Transverse colon (tissue), 4 donors: Measurements from ENCODE around the gene CRTC1. TPM values are rescaled to one million over a fixed set of nuclear protein-coding genes. Genes with fewer than 3 reads are reported as not detected.

Source experiments
- DNase-seq: peaks from one replicate; pipeline ENCODE4 v3.0.0-alpha.2; 2019
- H3K27ac ChIP-seq, 4 donors: fragments of 200-600 bp; sonication (generic); 2 replicates each; pipeline ENCODE4 v1.5.1; 2016 to 2018; ENCODE audit warnings: inconsistent platforms in 4 of 4
- H3K27me3 ChIP-seq: fragments of 200-600 bp; sonication (generic); 2 replicates; pipeline ENCODE4 v1.5.1; 2017; ENCODE audit warnings: inconsistent platforms
- H3K36me3 ChIP-seq, 4 donors: fragments of 200-600 bp; sonication (generic); 2 replicates each; pipeline ENCODE4 v1.5.1; 2017 to 2019; ENCODE audit warnings: inconsistent platforms in 4 of 4
- H3K4me1 ChIP-seq, 4 donors: fragments of 200-600 bp; sonication (generic); 2 replicates each; pipeline ENCODE4 v1.5.1; 2017 to 2020; ENCODE audit warnings: inconsistent platforms in 4 of 4
- H3K4me3 ChIP-seq, 4 donors: fragments of 200-600 bp; sonication (generic); 1 replicate in 1 of 4; 2 replicates in 3 of 4; pipeline versions ENCODE4 v1.5.1 to v1.6.1; 2017 to 2019; ENCODE audit warnings: inconsistent platforms in 4 of 4
- H3K9me3 ChIP-seq, 2 donors: fragments of 200-600 bp; sonication (generic); 2 replicates each; pipeline ENCODE4 v1.5.1; 2017 to 2019; ENCODE audit warnings: inconsistent platforms in 2 of 2
- EP300 ChIP-seq: sonication (generic); formaldehyde crosslinking; IDR thresholded peaks from one replicate; pipeline ENCODE4 v1.6.1; 2017; ENCODE audit warnings: antibody characterized with exemption, low read depth
- POLR2A ChIP-seq: fragments of 450-650 bp; IDR thresholded peaks from one replicate; pipeline ENCODE4 v1.6.1; 2016; ENCODE audit warnings: antibody characterized with exemption, mild to moderate bottlenecking, moderate library complexity
- POLR2AphosphoS5 ChIP-seq, 3 donors: sonication (generic); formaldehyde crosslinking; IDR thresholded peaks; one replicate each; pipeline ENCODE4 v1.6.1; 2016; ENCODE audit warnings: antibody characterized with exemption in 3 of 3
- WGBS, 2 donors: methylation state at CpG; one replicate each; pipeline ENCODE4 v1.1.5; 2018; ENCODE audit warnings: low coverage in 1 of 2; 5-methylcytosine and 5-hydroxymethylcytosine counted together
- in situ Hi-C, 4 donors: fragments of 200-750 bp; cut with MboI; loops; one replicate each; pipeline versions ENCODE4 v1.15.0 to v1.15.1; 2017; ENCODE audit warnings: low sequenced_read_pairs in 3 of 4, low pct_ligation_motif_present in 1 of 4, low pct_unique_long_range_greater_than_20kb in 1 of 4
- intact Hi-C: fragments of 100-400 bp; cut with DNase I; formaldehyde crosslinking; loops from one replicate; pipeline ENCODE4 v1.15.1; 2023; ENCODE audit warnings: low total_unique reads
- total RNA-seq, 4 donors: library from RNA; depleted of rRNA; stranded (reverse); fragments of >200 nt; gene quantifications; one replicate each; pipeline ENCODE4 v1.1.0, GENCODE V29; 2016
- TF ChIP-seq, protein P1 (sequence below), 5 experiments: fragments of 200-600 bp in 3 of 5; fragments of 450-650 bp in 2 of 5; sonication (generic) in 3 of 5; IDR thresholded peaks; 1 replicate in 2 of 5; 2 replicates in 3 of 5; pipeline ENCODE4 v1.5.1; 2016 to 2017; ENCODE audit warnings: antibody characterized with exemption in 5 of 5, inconsistent platforms in 3 of 5, mild to moderate bottlenecking in 2 of 5, moderate library complexity in 1 of 5

The CRTC1 gene
- total RNA-seq, 4 donors from 2014 or later: 6.2 to 17.6 (median 7.7) TPM

- 73% methylated on average over 20 of the region's 24 CpGs; no CpG with 5 or more reads in 1 of the 2 donors for WGBS, 2 donors
- intact Hi-C loops (no loop called here), in situ Hi-C loops (no loop called here)
- no peak overlapping the region for H3K27ac ChIP-seq
- no peaks in the 10 kb centered on the region for H3K4me1 ChIP-seq
- no peaks in the 10 kb centered on the region for H3K9me3 ChIP-seq
- no peaks in the 10 kb centered on the region for H3K36me3 ChIP-seq
- H3K27me3 ChIP-seq: no peaks in the 10 kb centered on the region
- H3K4me3 ChIP-seq: no peak overlapping the region
- DNase-seq: peak; percentile 21
- TF ChIP-seq EP300 (no peak), POLR2AphosphoS5 (IDR thresholded peaks at IDR 0.05) (no peak), POLR2A (no peak)
- TF ChIP-seq, protein P1, sequence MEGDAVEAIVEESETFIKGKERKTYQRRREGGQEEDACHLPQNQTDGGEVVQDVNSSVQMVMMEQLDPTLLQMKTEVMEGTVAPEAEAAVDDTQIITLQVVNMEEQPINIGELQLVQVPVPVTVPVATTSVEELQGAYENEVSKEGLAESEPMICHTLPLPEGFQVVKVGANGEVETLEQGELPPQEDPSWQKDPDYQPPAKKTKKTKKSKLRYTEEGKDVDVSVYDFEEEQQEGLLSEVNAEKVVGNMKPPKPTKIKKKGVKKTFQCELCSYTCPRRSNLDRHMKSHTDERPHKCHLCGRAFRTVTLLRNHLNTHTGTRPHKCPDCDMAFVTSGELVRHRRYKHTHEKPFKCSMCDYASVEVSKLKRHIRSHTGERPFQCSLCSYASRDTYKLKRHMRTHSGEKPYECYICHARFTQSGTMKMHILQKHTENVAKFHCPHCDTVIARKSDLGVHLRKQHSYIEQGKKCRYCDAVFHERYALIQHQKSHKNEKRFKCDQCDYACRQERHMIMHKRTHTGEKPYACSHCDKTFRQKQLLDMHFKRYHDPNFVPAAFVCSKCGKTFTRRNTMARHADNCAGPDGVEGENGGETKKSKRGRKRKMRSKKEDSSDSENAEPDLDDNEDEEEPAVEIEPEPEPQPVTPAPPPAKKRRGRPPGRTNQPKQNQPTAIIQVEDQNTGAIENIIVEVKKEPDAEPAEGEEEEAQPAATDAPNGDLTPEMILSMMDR (IDR thresholded peaks at IDR 0.05): no peak
Measured at GRCh38 chr19:18768997-18769891, 85.8 kb downstream of the CRTC1 start.

DNA sequence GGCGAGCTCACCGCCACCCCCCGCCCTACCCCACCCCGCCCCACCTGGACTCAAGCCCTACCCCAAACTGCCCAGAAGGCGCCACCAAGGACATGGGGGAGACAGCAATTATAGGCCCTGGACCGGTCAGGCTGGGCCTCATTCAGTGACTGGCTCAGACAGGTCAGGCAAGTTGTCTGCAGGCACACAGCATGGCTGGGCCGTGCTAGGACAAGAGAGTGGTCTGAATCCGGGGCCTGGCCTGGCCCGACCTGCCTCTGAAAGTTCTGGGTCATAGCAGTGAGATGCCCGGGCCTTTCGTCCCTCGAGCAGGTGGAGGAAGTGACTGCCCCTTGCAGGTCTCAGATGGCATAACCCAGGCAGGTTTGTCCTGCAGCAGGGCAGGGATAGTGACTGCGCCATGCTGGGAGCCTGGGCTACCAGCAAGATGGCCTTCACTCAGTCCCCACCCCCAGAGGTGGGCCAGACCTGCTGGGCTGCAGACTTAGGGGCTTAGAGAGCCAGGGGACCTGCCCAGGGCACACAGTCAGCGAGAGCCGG lies 86.6 kb downstream of the CRTC1 start:
- no peaks in the 10 kb centered on the region for H3K36me3 ChIP-seq
- no peaks in the 10 kb centered on the region for H3K9me3 ChIP-seq
- DNase-seq: no peak
- H3K4me1 ChIP-seq: no peaks in the 10 kb centered on the region
- 89% methylated on average over 14 of the region's 15 CpGs; no CpG with 5 or more reads in 1 of the 2 donors for WGBS, 2 donors
- in situ Hi-C loops (no loop called here), intact Hi-C loops (no loop called here)
- TF ChIP-seq POLR2AphosphoS5 (IDR thresholded peaks at IDR 0.05) (no peak), EP300 (no peak)
- TF ChIP-seq, protein P1 (IDR thresholded peaks at IDR 0.05): no peak
- H3K27ac ChIP-seq: no peak overlapping the region
- H3K4me3 ChIP-seq: no peak overlapping the region
- no peaks in the 10 kb centered on the region for H3K27me3 ChIP-seq

DNA sequence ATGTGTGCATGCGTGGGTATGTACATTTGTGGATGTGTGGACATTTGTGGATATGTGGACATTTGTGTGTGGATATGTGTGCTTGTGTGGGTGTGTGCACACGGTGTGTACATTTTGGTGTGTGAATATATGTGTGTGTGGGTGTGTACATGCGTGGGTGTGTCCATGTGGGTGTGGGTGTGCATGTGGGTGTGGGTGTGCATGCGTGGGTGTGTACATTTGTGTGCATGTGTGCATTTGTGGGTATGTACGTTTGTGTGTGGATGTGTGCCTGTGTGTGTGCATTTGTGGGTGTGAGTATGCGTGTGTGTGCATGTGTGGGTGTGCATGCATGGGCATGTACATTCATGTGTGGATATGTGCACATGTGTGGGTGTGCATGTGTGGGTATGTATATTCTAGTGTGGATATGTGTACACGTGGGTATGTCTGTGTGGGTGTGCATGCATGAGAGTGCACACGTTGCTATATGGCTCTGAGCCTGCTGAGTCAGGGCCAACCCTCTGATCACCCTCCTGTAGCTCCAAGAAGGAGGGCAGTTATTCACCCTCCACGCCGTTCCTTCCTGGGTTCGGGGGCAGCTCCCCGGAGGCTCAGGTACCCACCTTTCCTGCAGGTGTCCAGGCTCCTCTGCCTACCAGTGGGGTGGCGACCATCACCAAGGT lies 87.3 kb downstream of the CRTC1 start:
- Histone ChIP-seq H3K27ac (no peak overlapping the region), H3K9me3 (no peaks in the 10 kb centered on the region), H3K27me3 (no peaks in the 10 kb centered on the region), H3K4me3 (no peak overlapping the region), H3K4me1 (no peaks in the 10 kb centered on the region), H3K36me3 (no peaks in the 10 kb centered on the region)
- intact Hi-C loops: no loop called here
- no peak for TF ChIP-seq POLR2AphosphoS5 (IDR thresholded peaks at IDR 0.05)
- TF ChIP-seq, protein P1 (IDR thresholded peaks at IDR 0.05): no peak
- no peak for TF ChIP-seq POLR2A
- no peak for TF ChIP-seq EP300
- in situ Hi-C loops: no loop called here
- 60 to 77% methylated on average over 1 to 10 of the region's 13 CpGs for WGBS, 2 donors
- no peak for DNase-seq
